Ovary (tissue), 9 donors: ENCODE results near the gene AP4B1. TPM values are rescaled to one million over a fixed set of nuclear protein-coding genes. Genes with fewer than 3 reads are reported as not detected.

Experiments
- DNase-seq, 5 donors: peaks; one replicate each; pipeline ENCODE4 v3.0.0-alpha.2; 2019 to 2020
- H3K27ac ChIP-seq, 2 donors: fragments of 200-600 bp; one replicate each; pipeline versions ENCODE4 v1.5.1 to v1.8.0; 2019 to 2022
- H3K27me3 ChIP-seq: fragments of 200-600 bp; one replicate; pipeline ENCODE4 v1.8.0; 2022
- H3K36me3 ChIP-seq: fragments of 200-600 bp; sonication (generic); one replicate; pipeline ENCODE4 v1.5.1; 2019
- H3K4me1 ChIP-seq: one replicate; pipeline ENCODE4 v1.8.1; 2013; ENCODE audit warnings: mild to moderate bottlenecking, moderate library complexity; ENCODE audit not compliant: insufficient read depth
- H3K4me3 ChIP-seq: fragments of 200-600 bp; sonication (generic); one replicate; pipeline ENCODE4 v1.5.1; 2017
- H3K9me3 ChIP-seq, 2 donors: fragments of 200-600 bp in 1 of 2; sonication (generic) in 1 of 2; one replicate each; pipeline versions ENCODE4 v1.5.1 to v1.8.1; 2013 to 2019; ENCODE audit warnings: mild to moderate bottlenecking in 1 of 2, moderate library complexity in 1 of 2
- CTCF ChIP-seq, 3 donors: fragments of 450-650 bp in 2 of 3; fragments of 200-600 bp in 1 of 3; IDR thresholded peaks; one replicate each; pipeline versions ENCODE4 v1.5.1 to v1.8.0; 2016 to 2022; ENCODE audit warnings: antibody characterized with exemption in 3 of 3, mild to moderate bottlenecking in 1 of 3
- EP300 ChIP-seq: sonication (generic); formaldehyde crosslinking; IDR thresholded peaks from one replicate; pipeline ENCODE4 v1.6.1; 2017; ENCODE audit warnings: antibody characterized with exemption
- POLR2A ChIP-seq: fragments of 450-650 bp; IDR thresholded peaks from one replicate; pipeline ENCODE4 v1.6.1; 2017; ENCODE audit warnings: antibody characterized with exemption, mild to moderate bottlenecking, moderate library complexity
- WGBS, 3 donors: extraction: QIAGEN DNeasy Blood & Tissue Kit in 1 of 3; methylation state at CpG; one replicate each; pipeline versions ENCODE4 v1.1.5 to v1.1.7; 2013 to 2017; 5-methylcytosine and 5-hydroxymethylcytosine counted together
- intact Hi-C, 4 donors: fragments of 100-400 bp; cut with DNase I; formaldehyde crosslinking; loops; one replicate each; pipeline versions ENCODE4 v1.11.0 to v1.15.1; 2022 to 2023
- polyA plus RNA-seq, 2 donors: library from polyadenylated mRNA; stranded (reverse); fragments of 200-250 nt in 1 of 2; fragments of 350-450 nt in 1 of 2; fragmentation: Illumina TruSeq in 1 of 2; extraction: RNeasy Lipid Tissue Mini Kit (QIAGEN cat#74804) in 1 of 2; gene quantifications; one replicate each; pipeline ENCODE4 v1.2.3, GENCODE V29; 2013 to 2014
- total RNA-seq, 7 donors: library from RNA; depleted of rRNA in 2 of 7; stranded (reverse); fragments of >200 nt in 2 of 7; fragmentation: NEBNext Ultra II Directional in 3 of 7; extraction: Animal tissue kit (Norgen Biotek cat#: 25700) in 3 of 7; gene quantifications; one replicate each; pipeline versions ENCODE4 v1.1.0 to v1.2.4, GENCODE V29; 2016 to 2023
- donor health status: DM: no; HTN: no; CAD: no; lungs with moderate emphysema.
- donor health status: DM: no; HTN: no; CAD: no.
- donor health status: Bipolar disorder and iron deficiency.
- donor health status: DM: yes; HTN: yes; CAD: no.
- donor health status: DM: no; HTN: no; CAD: no.
- donor health status: DM: yes; HTN: yes; CAD: no.

AP4B1 gene
- total and polyA plus RNA-seq, 9 donors = 14.4 to 23.7 (median 16.9) TPM

- no peak overlapping the region for H3K4me3 ChIP-seq
- peaks cover 11% of the 10 kb centered on the region for H3K4me1 ChIP-seq
Observed at GRCh38 chr1:113947388-113948107, 42.9 kb upstream of the AP4B1 start.

GRCh38 chr1:113946678-113947387 is 42.2 kb upstream of the AP4B1 start:
- intact Hi-C loops = no loop called here
- Histone ChIP-seq H3K36me3 (no peaks in the 10 kb centered on the region), H3K27me3 (no peaks in the 10 kb centered on the region), H3K27ac (peak overlapping the region in 1 of 2 donors; percentile 61), H3K9me3 (no peaks in the 10 kb centered on the region), H3K4me1 (peaks cover 11% of the 10 kb centered on the region), H3K4me3 (no peak overlapping the region)
- TF ChIP-seq CTCF (IDR thresholded peaks at IDR 0.05) = no peak
- TF ChIP-seq POLR2A = no peak
- TF ChIP-seq EP300 = no peak
- 16 to 22% (median 22%) methylated on average over 3 of the region's 3 CpGs for WGBS, 3 donors
- no peak for DNase-seq

More at GRCh38 chr1:113947388-113948107, 42.9 kb upstream of the AP4B1 start:
- 8 to 13% (median 9%) methylated on average over 3 of the region's 3 CpGs for WGBS, 3 donors
- peak overlapping the region in 1 of 2 donors; percentile 61 for H3K27ac ChIP-seq
- no peaks in the 10 kb centered on the region for H3K27me3 ChIP-seq
- H3K9me3 ChIP-seq = no peaks in the 10 kb centered on the region
- no peak for DNase-seq
- intact Hi-C loops = no loop called here
- TF ChIP-seq EP300 (no peak), CTCF (IDR thresholded peaks at IDR 0.05) (no peak), POLR2A (no peak)
- H3K36me3 ChIP-seq = no peaks in the 10 kb centered on the region

- intact Hi-C loops = no loop called here
- no peak overlapping the region for H3K27ac ChIP-seq
- no peak for TF ChIP-seq CTCF (IDR thresholded peaks at IDR 0.05)
- no peak for TF ChIP-seq POLR2A
- no peak for TF ChIP-seq EP300
- peaks cover 11% of the 10 kb centered on the region for H3K4me1 ChIP-seq
- WGBS, 3 donors = 81 to 92% (median 91%) methylated on average over 1 of the region's 1 CpG
- no peaks in the 10 kb centered on the region for H3K9me3 ChIP-seq
- DNase-seq = no peak
- no peaks in the 10 kb centered on the region for H3K27me3 ChIP-seq
- no peak overlapping the region for H3K4me3 ChIP-seq
- H3K36me3 ChIP-seq = no peaks in the 10 kb centered on the region
Observed at GRCh38 chr1:113946112-113946511, 41.5 kb upstream of the AP4B1 start.

GRCh38 chr1:113945329-113945728 is 40.7 kb upstream of the AP4B1 start:
- intact Hi-C loops = no loop called here
- Histone ChIP-seq H3K27ac (no peak overlapping the region), H3K9me3 (no peaks in the 10 kb centered on the region), H3K4me1 (peaks cover 13% of the 10 kb centered on the region), H3K27me3 (no peaks in the 10 kb centered on the region), H3K4me3 (no peak overlapping the region), H3K36me3 (no peaks in the 10 kb centered on the region)
- 92 to 100% (median 100%) methylated on average over 1 of the region's 1 CpG for WGBS, 3 donors
- no peak for DNase-seq
- no peak for TF ChIP-seq EP300
- no peak for TF ChIP-seq POLR2A
- TF ChIP-seq CTCF (IDR thresholded peaks at IDR 0.05) = no peak
